OCI-LY1 (cell line): Measurements from ENCODE around the gene ARHGAP18.

Experiments used
- H2AFZ ChIP-seq: fragments of 200-600 bp; sonication (generic), shearing (Covaris generic); 2 replicates; pipeline ENCODE4 v1.6.0; 2014; ENCODE audit warnings: antibody characterized with exemption, mild to moderate bottlenecking, low read length
- H3F3A ChIP-seq: fragments of 200-600 bp; sonication (generic), shearing (Covaris generic); 2 replicates; pipeline ENCODE4 v1.6.0; 2014; ENCODE audit warnings: mild to moderate bottlenecking, antibody characterized with exemption, low read length, moderate library complexity; ENCODE audit not compliant: insufficient read depth
- H3K27ac ChIP-seq: fragments of 200-600 bp; sonication (generic); 2 replicates; pipeline ENCODE4 v1.5.1; 2014; ENCODE audit warnings: low read length, mixed run types, mild to moderate bottlenecking, low read depth; ENCODE audit not compliant: poor library complexity, severe bottlenecking
- H3K27me3 ChIP-seq: fragments of 200-600 bp; sonication (generic); 2 replicates; pipeline ENCODE4 v1.6.0; 2014; ENCODE audit warnings: antibody characterized with exemption, mild to moderate bottlenecking, low read length, moderate library complexity; ENCODE audit not compliant: insufficient read depth
- H3K36me3 ChIP-seq: fragments of 200-600 bp; sonication (generic); 2 replicates; pipeline ENCODE4 v1.6.1; 2014; ENCODE audit warnings: mild to moderate bottlenecking, antibody characterized with exemption, low read length, moderate library complexity, mixed read lengths; ENCODE audit not compliant: insufficient read depth
- H3K4me1 ChIP-seq: fragments of 200-600 bp; sonication (generic); 2 replicates; pipeline ENCODE4 v1.5.1; 2014; ENCODE audit warnings: mild to moderate bottlenecking, low read length, moderate library complexity; ENCODE audit not compliant: insufficient read depth, severe bottlenecking
- H3K4me2 ChIP-seq: fragments of 200-600 bp; sonication (generic), shearing (Covaris generic); 2 replicates; pipeline ENCODE4 v1.6.1; 2014; ENCODE audit warnings: low read length
- H3K4me3 ChIP-seq: fragments of 200-600 bp; sonication (generic); 2 replicates; pipeline ENCODE4 v1.5.1; 2014; ENCODE audit warnings: low read length, low read depth, mild to moderate bottlenecking, mixed read lengths; ENCODE audit not compliant: poor library complexity, severe bottlenecking
- H3K79me2 ChIP-seq: fragments of 200-600 bp; shearing (Covaris generic); 2 replicates; pipeline ENCODE4 v1.6.1; 2016; ENCODE audit warnings: mixed run types, low read length, mixed read lengths; ENCODE audit not compliant: insufficient read depth
- H3K9ac ChIP-seq: fragments of 200-600 bp; sonication (generic), shearing (Covaris generic); 2 replicates; pipeline ENCODE4 v1.6.1; 2014; ENCODE audit warnings: mild to moderate bottlenecking, low read length, mixed read lengths
- H3K9me2 ChIP-seq: fragments of 200-600 bp; sonication (generic), shearing (Covaris generic); 2 replicates; pipeline ENCODE4 v1.6.1; 2014; ENCODE audit warnings: low read depth, mild to moderate bottlenecking, low read length, mixed read lengths
- H3K9me3 ChIP-seq: fragments of 200-600 bp; shearing (Covaris generic); 2 replicates; pipeline ENCODE4 v1.6.1; 2014; ENCODE audit warnings: low read length, mixed read lengths
- H4K20me1 ChIP-seq: fragments of 200-600 bp; sonication (generic), shearing (Covaris generic); 2 replicates; pipeline ENCODE4 v1.6.0; 2016; ENCODE audit warnings: mild to moderate bottlenecking, low read length; ENCODE audit not compliant: insufficient read depth
- CTCF ChIP-seq: fragments of 200-600 bp; sonication (generic), shearing (Covaris generic); IDR thresholded peaks from 2 replicates; pipeline ENCODE4 v1.5.1; 2017; ENCODE audit warnings: mild to moderate bottlenecking, antibody characterized with exemption, low read length, moderate library complexity, mixed read lengths
- EZH2 ChIP-seq: fragments of 200-600 bp; sonication (generic), shearing (Covaris generic); IDR thresholded peaks from 2 replicates; pipeline ENCODE4 v1.8.0; 2017; ENCODE audit warnings: borderline replicate concordance, mixed run types, mild to moderate bottlenecking, antibody characterized with exemption, low read length, moderate library complexity, mixed read lengths

Gene ARHGAP18

GRCh38 chr6:129605967-129606366 is 104.0 kb downstream of the ARHGAP18 start:
- no peak for TF ChIP-seq CTCF
- no peak for TF ChIP-seq EZH2
- no peaks in the 10 kb centered on the region for H4K20me1 ChIP-seq
- no peaks in the 10 kb centered on the region for H3K9me3 ChIP-seq
- no peaks in the 10 kb centered on the region for H3K9me2 ChIP-seq
- no peaks in the 10 kb centered on the region for H3K4me1 ChIP-seq
- no peaks in the 10 kb centered on the region for H3F3A ChIP-seq
- H3K4me2 ChIP-seq: no peak overlapping the region
- H3K9ac ChIP-seq: no peak overlapping the region
- H3K27ac ChIP-seq: no peak overlapping the region
- no peaks in the 10 kb centered on the region for H3K36me3 ChIP-seq
- H3K4me3 ChIP-seq: no peak overlapping the region
- no peaks in the 10 kb centered on the region for H3K79me2 ChIP-seq
- H2AFZ ChIP-seq: no peak overlapping the region
- no peaks in the 10 kb centered on the region for H3K27me3 ChIP-seq

- Histone ChIP-seq H3K9ac (no peak overlapping the region), H3K27me3 (no peaks in the 10 kb centered on the region), H3K4me1 (no peaks in the 10 kb centered on the region), H3K9me2 (no peaks in the 10 kb centered on the region), H3F3A (no peaks in the 10 kb centered on the region), H3K9me3 (no peaks in the 10 kb centered on the region), H3K27ac (no peak overlapping the region), H3K4me3 (no peak overlapping the region), H4K20me1 (no peaks in the 10 kb centered on the region), H2AFZ (no peak overlapping the region), H3K36me3 (no peaks in the 10 kb centered on the region), H3K79me2 (no peaks in the 10 kb centered on the region), H3K4me2 (no peak overlapping the region)
- no peak for TF ChIP-seq CTCF
- no peak for TF ChIP-seq EZH2
Observed at GRCh38 chr6:129605095-129605494, 104.9 kb downstream of the ARHGAP18 start.

GRCh38 chr6:129604321-129604720 is 105.7 kb downstream of the ARHGAP18 start:
- H3K9ac ChIP-seq: no peak overlapping the region
- H3K36me3 ChIP-seq: no peaks in the 10 kb centered on the region
- no peaks in the 10 kb centered on the region for H3K9me3 ChIP-seq
- H3K4me1 ChIP-seq: no peaks in the 10 kb centered on the region
- no peaks in the 10 kb centered on the region for H3K79me2 ChIP-seq
- H3K4me2 ChIP-seq: no peak overlapping the region
- H3K27me3 ChIP-seq: no peaks in the 10 kb centered on the region
- H3K9me2 ChIP-seq: no peaks in the 10 kb centered on the region
- TF ChIP-seq EZH2 (no peak), CTCF (no peak)
- H3K27ac ChIP-seq: no peak overlapping the region
- no peaks in the 10 kb centered on the region for H3F3A ChIP-seq
- no peak overlapping the region for H2AFZ ChIP-seq
- no peak overlapping the region for H3K4me3 ChIP-seq
- H4K20me1 ChIP-seq: no peaks in the 10 kb centered on the region
